ENCODE results near the gene YPEL1.

DNA sequence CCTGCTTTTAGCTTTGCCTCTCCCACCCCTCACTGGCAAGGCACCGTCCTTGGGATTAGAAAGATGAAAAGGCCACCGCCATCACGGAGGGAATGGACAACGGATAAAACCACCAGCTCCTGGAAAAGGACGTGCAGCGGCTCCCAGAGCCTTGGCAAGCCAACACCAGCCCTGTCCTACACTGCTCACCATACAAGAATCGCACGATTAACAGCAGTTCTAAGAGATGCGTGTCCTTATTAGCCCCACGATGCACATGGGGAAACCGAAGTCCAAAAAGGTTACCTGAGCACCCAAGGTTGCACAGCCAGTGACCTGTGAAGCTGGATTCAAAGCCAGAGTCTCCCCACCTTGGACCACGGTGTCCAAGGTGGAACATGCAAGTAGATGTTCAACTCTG is 7.3 kb downstream of the YPEL1 start:
- TF ChIP-seq CTCF (IDR thresholded peaks at IDR 0.05; ENCODE audit: low read length): no peak
- TF ChIP-seq EZH2 (IDR thresholded peaks at IDR 0.05; ENCODE audit: borderline replicate concordance, low read length): no peak

All from OCI-LY1 (cell line).